Measurements from ENCODE around the gene CHMP3.

Gene CHMP3

GRCh38 chr2:86466306-86466705, 96.9 kb downstream of the CHMP3 start:
- DNase-seq (ENCODE audit: low spot score): no peak

- no peak for DNase-seq (ENCODE audit: low spot score)
These were observed 98.6 kb downstream of the CHMP3 start for GRCh38 chr2:86464652-86465051.

GRCh38 chr2:86461042-86461743, 102.0 kb downstream of the CHMP3 start:
- no peak for DNase-seq (ENCODE audit: low spot score)

DNA sequence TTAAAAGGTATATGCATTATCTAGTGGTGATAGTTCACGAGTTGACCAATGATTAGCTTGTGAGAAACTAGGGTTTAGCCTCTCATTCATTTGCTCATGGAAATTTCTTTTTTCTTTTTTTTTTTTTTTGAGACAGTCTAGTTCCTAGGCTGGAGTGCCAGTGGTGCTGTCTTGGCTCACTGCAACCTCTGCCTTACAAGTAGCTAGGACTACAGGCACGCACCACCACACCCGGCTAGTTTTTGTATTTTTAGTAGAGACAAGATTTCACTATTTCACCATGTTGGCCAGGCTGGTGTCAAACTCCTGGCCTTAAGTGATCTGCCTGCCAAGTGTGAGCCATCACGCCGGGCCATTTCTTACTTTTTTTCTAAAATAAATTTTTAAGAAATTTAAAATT, 108.1 kb downstream of the CHMP3 start:
- DNase-seq (ENCODE audit: low spot score): no peak

- no peak for DNase-seq (ENCODE audit: low spot score)
These were observed 109.0 kb downstream of the CHMP3 start for GRCh38 chr2:86454238-86454637.

DNA sequence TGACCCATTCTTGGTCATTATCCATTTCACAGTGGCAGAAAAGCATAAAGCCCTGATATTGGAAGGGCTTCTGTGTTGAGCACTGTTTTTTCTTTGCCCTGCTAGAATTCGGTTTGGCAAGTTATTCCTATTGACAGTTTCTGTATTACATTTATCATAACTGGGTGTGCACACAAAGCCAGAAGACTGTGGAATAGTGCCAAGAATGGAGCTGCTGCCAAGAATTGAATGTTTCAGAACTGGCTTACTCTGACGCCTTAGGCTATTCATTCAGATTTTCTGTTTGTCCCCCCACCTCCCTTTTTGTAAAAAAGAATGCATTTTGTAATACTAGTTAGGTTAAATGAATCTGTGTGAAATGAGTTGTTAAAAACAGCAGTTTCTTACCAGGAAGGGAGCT, 109.4 kb downstream of the CHMP3 start:
- DNase-seq (ENCODE audit: low spot score): no peak

Data from HuH-7 (cell line).